Activated CD4-positive, alpha-beta memory T cell treated with anti-CD3 and anti-CD28 coated beads, Interleukin-2, amount 10 ng/mL, durations not matched to agents 7 days and 5 days (primary cell): ENCODE measurements around the gene PAK1. TPM values are rescaled to one million over a fixed set of nuclear protein-coding genes. Genes with fewer than 3 reads are reported as not detected.

ENCODE experiments used
- CTCF ChIA-PET: fragments of 350-600 bp; sonication (Branson Sonifier 250); formaldehyde crosslinking; loops from one replicate; lab custom pipeline; 2021; ENCODE audit warnings: antibody characterized with exemption, inconsistent platforms; lab: Charles Lee
- POLR2A ChIA-PET: fragments of 350-600 bp; sonication (Branson Sonifier 250); formaldehyde crosslinking; loops from one replicate; lab custom pipeline; 2021; ENCODE audit warnings: antibody characterized with exemption; lab: Charles Lee
- DNase-seq: peaks from one replicate; pipeline ENCODE4 v3.0.0-alpha.2; 2020
- H3K27ac Mint-ChIP-seq: one replicate; pipeline ENCODE4 v1.8.0; 2021; ENCODE audit warnings: mild to moderate bottlenecking, mixed read lengths
- H3K27me3 Mint-ChIP-seq: one replicate; pipeline ENCODE4 v1.8.0; 2021; ENCODE audit warnings: mixed read lengths
- H3K36me3 Mint-ChIP-seq: one replicate; pipeline ENCODE4 v1.8.0; 2021; ENCODE audit warnings: low read depth, mixed read lengths
- H3K4me1 Mint-ChIP-seq: one replicate; pipeline ENCODE4 v1.8.0; 2021; ENCODE audit warnings: mixed read lengths
- H3K4me3 Mint-ChIP-seq: one replicate; pipeline ENCODE4 v1.8.0; 2021; ENCODE audit warnings: mild to moderate bottlenecking, mixed read lengths
- H3K9me3 Mint-ChIP-seq: one replicate; pipeline ENCODE4 v1.8.0; 2021; ENCODE audit warnings: mixed read lengths
- total RNA-seq, 2 experiments: library from RNA; stranded (reverse); gene quantifications; one replicate each; pipeline ENCODE4 v1.2.3, GENCODE V29; 2021

PAK1 gene
- 10 to 100 TPM; 47.1 to 48.2 TPM for total RNA-seq

- Mint-ChIP-seq H3K36me3 (no peaks in the 10 kb centered on the region), H3K4me3 (peak within 1 kb of the TSS; percentile 70), H3K9me3 (no peaks in the 10 kb centered on the region), H3K4me1 (peaks cover 17% of the 10 kb centered on the region), H3K27ac (no peak within 1 kb of the TSS), H3K27me3 (peaks cover 42% of the 10 kb centered on the region)
- peak; percentile 84 for DNase-seq
- ChIA-PET CTCF (interaction anchor here (1.0 to 1.7 kb wide), 2 partner anchors 62 to 347 kb away, joined by 3 to 4 read pairs; no protein-coding TSS in a partner anchor), POLR2A (no interaction called here)
These were observed at the start of gene PAK1 for GRCh38 chr11:77473801-77474683. Gene PAK1, minus strand, starts transcription at chr11:77474094. Its CDS starts 81,574 bp downstream, at chr11:77392520.

GRCh38 chr11:77522215-77522614, 48.3 kb upstream of the PAK1 start:
- ChIA-PET CTCF (no interaction called here), POLR2A (no interaction called here)
- H3K4me1 Mint-ChIP-seq = no peaks in the 10 kb centered on the region
- no peaks in the 10 kb centered on the region for H3K9me3 Mint-ChIP-seq
- no peak overlapping the region for H3K4me3 Mint-ChIP-seq
- no peak for DNase-seq
- H3K36me3 Mint-ChIP-seq = no peaks in the 10 kb centered on the region
- no peak overlapping the region for H3K27ac Mint-ChIP-seq
- H3K27me3 Mint-ChIP-seq = peaks cover 3% of the 10 kb centered on the region

- no peak overlapping the region for H3K4me3 Mint-ChIP-seq
- CTCF ChIA-PET = no interaction called here
These were observed 46.0 kb upstream of the PAK1 start for GRCh38 chr11:77519847-77520246.

GRCh38 chr11:77518471-77518870, 44.6 kb upstream of the PAK1 start:
- H3K9me3 Mint-ChIP-seq = no peaks in the 10 kb centered on the region
- no peak overlapping the region for H3K4me3 Mint-ChIP-seq
- H3K27ac Mint-ChIP-seq = no peak overlapping the region
- H3K4me1 Mint-ChIP-seq = no peaks in the 10 kb centered on the region
- peaks cover 5% of the 10 kb centered on the region for H3K27me3 Mint-ChIP-seq
- no peak for DNase-seq
- ChIA-PET POLR2A (no interaction called here), CTCF (no interaction called here)
- no peaks in the 10 kb centered on the region for H3K36me3 Mint-ChIP-seq

More at GRCh38 chr11:77519847-77520246, 46.0 kb upstream of the PAK1 start:
- Mint-ChIP-seq H3K4me1 (no peaks in the 10 kb centered on the region), H3K9me3 (no peaks in the 10 kb centered on the region), H3K27ac (no peak overlapping the region), H3K36me3 (no peaks in the 10 kb centered on the region), H3K27me3 (peaks cover 3% of the 10 kb centered on the region)
- POLR2A ChIA-PET = no interaction called here
- DNase-seq = no peak

- CTCF ChIA-PET = no interaction called here
- no peak for DNase-seq
- Mint-ChIP-seq H3K9me3 (no peaks in the 10 kb centered on the region), H3K27ac (no peak overlapping the region), H3K4me3 (no peak overlapping the region), H3K4me1 (no peaks in the 10 kb centered on the region), H3K36me3 (no peaks in the 10 kb centered on the region), H3K27me3 (peaks cover 5% of the 10 kb centered on the region)
- POLR2A ChIA-PET = no interaction called here
These were observed 43.9 kb upstream of the PAK1 start for GRCh38 chr11:77517753-77518152.

- Mint-ChIP-seq H3K27me3 (peaks cover 6% of the 10 kb centered on the region), H3K4me3 (no peak overlapping the region), H3K27ac (no peak overlapping the region), H3K4me1 (no peaks in the 10 kb centered on the region), H3K9me3 (no peaks in the 10 kb centered on the region), H3K36me3 (no peaks in the 10 kb centered on the region)
- no peak for DNase-seq
- POLR2A ChIA-PET = no interaction called here
- CTCF ChIA-PET = no interaction called here
These were observed 43.3 kb upstream of the PAK1 start for GRCh38 chr11:77517226-77517625.

GRCh38 chr11:77515483-77515882, 41.6 kb upstream of the PAK1 start:
- no peak overlapping the region for H3K4me3 Mint-ChIP-seq
- H3K36me3 Mint-ChIP-seq = no peaks in the 10 kb centered on the region
- ChIA-PET POLR2A (no interaction called here), CTCF (no interaction called here)
- no peak for DNase-seq
- H3K27me3 Mint-ChIP-seq = peaks cover 10% of the 10 kb centered on the region
- H3K9me3 Mint-ChIP-seq = no peaks in the 10 kb centered on the region
- no peak overlapping the region for H3K27ac Mint-ChIP-seq
- no peaks in the 10 kb centered on the region for H3K4me1 Mint-ChIP-seq

GRCh38 chr11:77515063-77515462, 41.2 kb upstream of the PAK1 start:
- Mint-ChIP-seq H3K36me3 (no peaks in the 10 kb centered on the region), H3K4me3 (no peak overlapping the region), H3K27ac (no peak overlapping the region), H3K4me1 (no peaks in the 10 kb centered on the region), H3K9me3 (no peaks in the 10 kb centered on the region), H3K27me3 (peaks cover 10% of the 10 kb centered on the region)
- POLR2A ChIA-PET = no interaction called here
- CTCF ChIA-PET = no interaction called here
- no peak for DNase-seq

- Mint-ChIP-seq H3K27ac (no peak overlapping the region), H3K9me3 (no peaks in the 10 kb centered on the region), H3K4me3 (no peak overlapping the region), H3K4me1 (no peaks in the 10 kb centered on the region), H3K27me3 (peaks cover 7% of the 10 kb centered on the region), H3K36me3 (no peaks in the 10 kb centered on the region)
- POLR2A ChIA-PET = no interaction called here
- no peak for DNase-seq
- CTCF ChIA-PET = no interaction called here
These were observed 38.2 kb upstream of the PAK1 start for GRCh38 chr11:77512092-77512491.

- ChIA-PET CTCF (no interaction called here), POLR2A (no interaction called here)
- H3K27ac Mint-ChIP-seq = no peak overlapping the region
- H3K4me3 Mint-ChIP-seq = no peak overlapping the region
- no peak for DNase-seq
- H3K9me3 Mint-ChIP-seq = no peaks in the 10 kb centered on the region
- peaks cover 15% of the 10 kb centered on the region for H3K27me3 Mint-ChIP-seq
- H3K36me3 Mint-ChIP-seq = no peaks in the 10 kb centered on the region
- H3K4me1 Mint-ChIP-seq = no peaks in the 10 kb centered on the region
These were observed 37.0 kb upstream of the PAK1 start for GRCh38 chr11:77510851-77511250.

GRCh38 chr11:77510095-77510494, 36.2 kb upstream of the PAK1 start:
- no peaks in the 10 kb centered on the region for H3K36me3 Mint-ChIP-seq
- no peak overlapping the region for H3K4me3 Mint-ChIP-seq
- no peak overlapping the region for H3K27ac Mint-ChIP-seq
- no peaks in the 10 kb centered on the region for H3K4me1 Mint-ChIP-seq
- no peak for DNase-seq
- no peaks in the 10 kb centered on the region for H3K9me3 Mint-ChIP-seq
- ChIA-PET POLR2A (no interaction called here), CTCF (no interaction called here)
- peaks cover 20% of the 10 kb centered on the region for H3K27me3 Mint-ChIP-seq

- H3K4me1 Mint-ChIP-seq = no peaks in the 10 kb centered on the region
- H3K36me3 Mint-ChIP-seq = no peaks in the 10 kb centered on the region
- H3K4me3 Mint-ChIP-seq = no peak overlapping the region
- DNase-seq = no peak
- H3K9me3 Mint-ChIP-seq = no peaks in the 10 kb centered on the region
- peaks cover 23% of the 10 kb centered on the region for H3K27me3 Mint-ChIP-seq
- POLR2A ChIA-PET = no interaction called here
- H3K27ac Mint-ChIP-seq = no peak overlapping the region
- CTCF ChIA-PET = interaction anchor here (0.5 kb wide), 1 partner anchor 259 kb away, joined by 3 read pairs; no protein-coding TSS in a partner anchor
These were observed 34.1 kb upstream of the PAK1 start for GRCh38 chr11:77508019-77508418.

- DNase-seq = no peak
These were observed 33.0 kb upstream of the PAK1 start for GRCh38 chr11:77506857-77507256.

GRCh38 chr11:77505956-77506355, 32.1 kb upstream of the PAK1 start:
- CTCF ChIA-PET = no interaction called here
- H3K36me3 Mint-ChIP-seq = no peaks in the 10 kb centered on the region
- POLR2A ChIA-PET = no interaction called here

More at GRCh38 chr11:77506857-77507256, 33.0 kb upstream of the PAK1 start:
- no peaks in the 10 kb centered on the region for H3K9me3 Mint-ChIP-seq
- H3K27me3 Mint-ChIP-seq = peaks cover 24% of the 10 kb centered on the region
- H3K4me3 Mint-ChIP-seq = no peak overlapping the region
- H3K4me1 Mint-ChIP-seq = no peaks in the 10 kb centered on the region
- ChIA-PET POLR2A (no interaction called here), CTCF (no interaction called here)
- no peak overlapping the region for H3K27ac Mint-ChIP-seq
- no peaks in the 10 kb centered on the region for H3K36me3 Mint-ChIP-seq

More at GRCh38 chr11:77505956-77506355, 32.1 kb upstream of the PAK1 start:
- Mint-ChIP-seq H3K9me3 (no peaks in the 10 kb centered on the region), H3K4me1 (no peaks in the 10 kb centered on the region), H3K4me3 (no peak overlapping the region), H3K27me3 (peaks cover 24% of the 10 kb centered on the region), H3K27ac (no peak overlapping the region)
- DNase-seq = no peak
